Tongue (tissue), 3 donors: ENCODE measurements around the gene ACTR6. TPM values are rescaled to one million over a fixed set of nuclear protein-coding genes. Genes with fewer than 3 reads are reported as not detected.

Source experiments
- DNase-seq: peaks from one replicate; pipeline ENCODE4 v3.0.0-alpha.2; 2015
- small RNA-seq: library from RNA; depleted of rRNA; stranded (forward); fragments of <200 nt; gene quantifications from one replicate; pipeline ENCODE3, GENCODE V24; 2014; ENCODE audit warnings: low replicate concordance
- total RNA-seq: library from RNA; depleted of rRNA; stranded (reverse); fragments of >200 nt; gene quantifications from one replicate; pipeline ENCODE4 v1.2.3, GENCODE V29; 2014

ACTR6 gene
- total RNA-seq, 1 donor from 2014 or later: 12.5 TPM

DNA sequence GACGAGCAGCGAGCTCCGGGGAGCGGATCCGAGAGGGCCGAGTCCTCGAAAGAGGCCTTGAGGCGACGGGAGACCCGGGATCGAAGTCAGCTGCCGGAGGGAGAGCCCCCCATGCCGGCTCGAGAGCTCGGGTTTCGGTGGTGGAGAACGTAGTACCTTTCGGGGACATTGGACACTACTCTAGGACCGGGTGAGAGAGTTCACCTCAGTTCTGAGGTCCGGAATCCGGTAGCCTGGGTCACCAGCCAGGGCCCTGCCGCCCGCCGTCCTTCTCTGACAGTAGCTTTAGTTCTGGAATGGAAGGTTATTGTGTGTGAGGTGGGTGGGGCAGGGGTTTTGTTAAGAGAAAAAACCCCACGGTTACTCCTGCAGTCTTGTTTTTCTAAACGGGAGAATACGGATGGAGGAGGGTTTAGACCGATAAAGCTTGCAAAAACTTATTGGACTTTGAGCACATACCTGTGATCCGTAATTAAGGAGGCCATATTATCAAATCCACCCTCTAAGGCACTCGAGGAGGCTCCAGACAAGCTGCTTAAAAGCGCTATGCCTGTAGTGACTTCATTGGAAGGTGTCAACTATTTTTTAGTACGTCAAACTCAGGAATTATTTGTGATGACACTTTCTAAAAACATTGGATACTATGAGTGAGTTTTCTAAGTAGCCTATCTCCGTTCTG lies 67.1 kb downstream of the ACTR6 start:
- DNase-seq: peak; percentile 56

DNA sequence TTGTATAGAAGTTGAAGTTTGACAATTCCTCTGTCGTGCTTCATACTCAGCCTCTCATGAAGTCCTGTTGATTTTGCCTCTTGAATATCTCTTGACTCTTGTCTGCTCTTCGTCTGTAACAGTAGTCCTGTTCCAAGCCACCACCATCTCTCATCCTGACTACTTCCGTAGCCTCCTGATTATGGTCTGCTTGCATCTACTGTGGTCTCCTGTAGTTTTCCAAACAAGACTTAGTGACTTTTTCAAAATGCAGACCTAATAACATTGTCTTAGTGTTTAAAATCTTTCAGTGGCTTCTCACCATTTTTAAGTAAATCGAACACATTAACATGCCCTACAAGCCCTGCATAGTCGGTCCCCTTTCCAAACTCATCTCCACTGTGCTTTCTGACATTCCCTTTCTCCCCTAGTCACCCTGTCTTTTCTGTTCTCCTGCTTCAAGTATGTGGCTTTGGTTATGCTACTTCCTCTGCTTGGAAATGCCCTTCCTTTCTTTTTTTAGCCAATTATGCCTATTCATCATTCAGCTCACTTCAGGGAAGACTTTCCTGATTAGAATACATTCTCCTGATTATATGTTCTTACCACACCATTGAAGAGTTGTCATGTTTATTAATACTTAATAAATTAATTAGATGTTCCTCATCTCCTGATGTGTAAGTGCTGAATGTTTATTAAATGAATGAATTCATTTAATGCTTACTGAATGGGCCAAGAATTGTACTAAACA lies 68.4 kb downstream of the ACTR6 start:
- no peak for DNase-seq

DNA sequence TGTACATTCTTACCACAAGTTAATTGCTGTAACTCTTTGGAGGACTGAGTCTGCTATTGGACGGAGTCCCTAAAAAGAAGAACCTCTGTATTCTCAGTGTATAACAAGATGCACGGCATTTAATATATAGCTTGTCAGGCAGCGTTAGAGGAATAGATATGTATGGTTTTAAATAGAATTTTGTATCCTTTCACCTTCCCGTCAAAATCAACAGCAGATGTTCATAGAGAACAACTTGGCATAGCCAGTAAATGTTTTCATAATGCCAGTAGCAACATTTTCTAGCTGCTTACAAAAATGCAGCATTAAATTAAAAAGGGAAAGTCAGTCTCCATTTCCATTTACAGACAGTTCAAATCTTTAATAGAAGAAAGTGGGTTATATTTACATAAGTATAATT lies 73.2 kb downstream of the ACTR6 start:
- DNase-seq: no peak

Small RNAs within 50 kb of the gene (small RNA-seq; reads per million reads assigned to genes)
- gene MIR1827 (not detected), gene RF00019 (not detected), gene RN7SL176P (not detected)

Other genes starting within 250 kb of the ACTR6 start
- 16.5 TPM for gene ANKS1B, start 215.9 kb upstream of the ACTR6 start, total RNA-seq
- 29.6 TPM for gene BLTP3B, start 57.9 kb upstream of the ACTR6 start, total RNA-seq
- 0.82 TPM for gene DEPDC4, start 66.3 kb downstream of the ACTR6 start, total RNA-seq
- gene SCYL2, start 66.4 kb downstream of the ACTR6 start, total RNA-seq: 72.3 TPM
- gene SLC17A8, start 156.3 kb downstream of the ACTR6 start, total RNA-seq: 3.2 TPM